NK-92 treated with Interleukin-12 subunit alpha and Interleukin-12 subunit beta, amount 100 ng/mL, for 24 hours (cell line): Measurements from ENCODE around the gene ASAP2.
"Not testable (repeated sequence)": the region's sequence is repeated elsewhere in the genome, so short reads cannot be mapped to it uniquely, and the experiment has no call there.

ENCODE experiments used
- DNase-seq: peaks from one replicate; lab custom pipeline; 2025; lab: John Stamatoyannopoulos, UW

Gene ASAP2

GRCh38 chr2:9380702-9381628 lies 174.4 kb downstream of the ASAP2 start:
- no peak for DNase-seq

- no peak for DNase-seq
Measured at GRCh38 chr2:9382604-9383235, 176.1 kb downstream of the ASAP2 start.

- no peak for DNase-seq
Measured at GRCh38 chr2:9384521-9384920, 177.9 kb downstream of the ASAP2 start.

GRCh38 chr2:9385841-9386240 lies 179.2 kb downstream of the ASAP2 start:
- no peak for DNase-seq

- DNase-seq = no peak
Measured at GRCh38 chr2:9388199-9388681, 181.6 kb downstream of the ASAP2 start.

- no peak for DNase-seq
Measured at GRCh38 chr2:9388950-9389911, 182.6 kb downstream of the ASAP2 start.

- no peak for DNase-seq
Measured at GRCh38 chr2:9390151-9390850, 183.7 kb downstream of the ASAP2 start.

GRCh38 chr2:9390991-9391390 lies 184.4 kb downstream of the ASAP2 start:
- no peak for DNase-seq

- no peak for DNase-seq
Measured at GRCh38 chr2:9391961-9392720, 185.5 kb downstream of the ASAP2 start.

- no peak for DNase-seq
Measured at GRCh38 chr2:9392898-9393765, 186.5 kb downstream of the ASAP2 start.

GRCh38 chr2:9394816-9395215 lies 188.2 kb downstream of the ASAP2 start:
- DNase-seq = no peak

- no peak for DNase-seq
Measured at GRCh38 chr2:9397201-9397600, 190.6 kb downstream of the ASAP2 start.

- DNase-seq = not testable (repeated sequence)
Measured at GRCh38 chr2:9398251-9398650, 191.6 kb downstream of the ASAP2 start.

GRCh38 chr2:9398881-9399780 lies 192.5 kb downstream of the ASAP2 start:
- no peak for DNase-seq

GRCh38 chr2:9400268-9401058 lies 193.9 kb downstream of the ASAP2 start:
- no peak for DNase-seq

- DNase-seq = no peak
Measured at GRCh38 chr2:9401059-9401547, 194.5 kb downstream of the ASAP2 start.

- no peak for DNase-seq
Measured at GRCh38 chr2:9401646-9402371, 195.2 kb downstream of the ASAP2 start.
